Globus pallidus (tissue), 1 donor: ENCODE results near the gene ABHD2.

ENCODE experiments used
- DNase-seq: peaks from one replicate; pipeline ENCODE4 v3.0.0-alpha.2; 2015; ENCODE audit warnings: low spot score

Gene ABHD2

GRCh38 chr15:89099968-89100367 is 11.7 kb downstream of the ABHD2 start:
- DNase-seq: no peak

GRCh38 chr15:89101302-89102193 is 13.3 kb downstream of the ABHD2 start:
- DNase-seq: no peak

GRCh38 chr15:89103481-89104171 is 15.4 kb downstream of the ABHD2 start:
- DNase-seq: no peak

GRCh38 chr15:89104172-89104564 is 15.9 kb downstream of the ABHD2 start:
- DNase-seq: no peak

- no peak for DNase-seq
Observed at GRCh38 chr15:89105147-89105546, 16.9 kb downstream of the ABHD2 start.

GRCh38 chr15:89106200-89106599 is 17.9 kb downstream of the ABHD2 start:
- DNase-seq: no peak

- no peak for DNase-seq
Observed at GRCh38 chr15:89107984-89108383, 19.7 kb downstream of the ABHD2 start.

- DNase-seq: no peak
Observed at GRCh38 chr15:89108835-89109234, 20.6 kb downstream of the ABHD2 start.

- DNase-seq: no peak
Observed at GRCh38 chr15:89109238-89109637, 21.0 kb downstream of the ABHD2 start.

GRCh38 chr15:89110060-89110459 is 21.8 kb downstream of the ABHD2 start:
- no peak for DNase-seq

- no peak for DNase-seq
Observed at GRCh38 chr15:89111352-89111751, 23.1 kb downstream of the ABHD2 start.

GRCh38 chr15:89111961-89112340 is 23.7 kb downstream of the ABHD2 start:
- DNase-seq: no peak

GRCh38 chr15:89112341-89112971 is 24.2 kb downstream of the ABHD2 start:
- peak; percentile 70 for DNase-seq

GRCh38 chr15:89113296-89114024 is 25.2 kb downstream of the ABHD2 start:
- DNase-seq: no peak

- no peak for DNase-seq
Observed at GRCh38 chr15:89114990-89115389, 26.7 kb downstream of the ABHD2 start.

GRCh38 chr15:89115547-89115946 is 27.3 kb downstream of the ABHD2 start:
- DNase-seq: no peak

GRCh38 chr15:89116404-89116803 is 28.1 kb downstream of the ABHD2 start:
- no peak for DNase-seq

GRCh38 chr15:89117790-89118189 is 29.5 kb downstream of the ABHD2 start:
- DNase-seq: no peak

GRCh38 chr15:89118481-89118989 is 30.3 kb downstream of the ABHD2 start:
- DNase-seq: no peak

- no peak for DNase-seq
Observed at GRCh38 chr15:89119489-89120478, 31.5 kb downstream of the ABHD2 start.
